HG03139 (cell line): Measurements from ENCODE around the gene SHH.

Experiments
- ATAC-seq: cut with Tn5 transposase; IDR thresholded peaks from one replicate; pipeline ENCODE4 v1.9.1; 2021; ENCODE audit not compliant: unreplicated experiment

The SHH gene

DNA sequence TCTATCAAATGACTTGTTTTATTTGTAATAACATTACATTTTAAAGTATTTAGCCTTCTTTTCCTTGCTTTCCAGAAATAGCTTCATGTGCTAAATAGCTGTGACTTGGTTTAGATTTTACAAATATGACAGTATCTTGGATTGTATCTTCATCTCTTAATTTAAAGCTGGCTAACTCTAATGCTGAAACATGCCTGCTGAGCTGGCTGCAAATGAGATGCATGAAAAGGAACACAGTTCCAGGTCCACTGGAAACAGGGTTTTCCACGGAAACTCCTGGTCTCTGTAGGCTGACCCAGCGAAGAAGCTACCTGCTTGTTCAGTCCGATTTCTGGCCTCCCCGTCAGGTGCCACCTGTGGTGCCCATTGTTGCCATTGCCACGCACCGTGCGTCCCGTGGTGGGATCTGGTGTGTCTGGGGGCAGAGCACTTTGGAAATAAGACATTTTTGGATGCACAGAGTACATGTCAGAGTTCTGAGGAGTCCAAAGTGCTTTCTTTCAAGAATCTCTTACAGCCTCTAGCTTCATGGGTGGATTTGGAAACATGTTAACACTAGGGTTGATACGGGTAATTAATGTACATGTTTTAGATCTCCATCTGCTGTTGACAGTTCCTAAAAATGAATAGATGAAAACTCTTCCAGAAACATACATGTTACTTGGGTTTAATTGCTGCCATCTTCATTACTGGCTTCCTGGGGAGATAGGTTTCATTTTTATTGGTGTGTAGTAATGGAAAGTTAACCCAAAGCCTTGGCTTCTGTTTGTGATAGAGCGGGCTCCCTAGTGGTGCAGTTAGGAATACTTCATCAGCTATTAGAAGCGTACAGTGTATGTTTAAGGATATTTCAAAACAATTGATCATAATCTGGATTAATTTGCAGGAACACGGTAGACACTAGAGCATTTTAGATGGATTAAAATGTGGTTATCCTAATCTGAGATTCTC is 45.0 kb downstream of the SHH start:
- no peak for ATAC-seq

DNA sequence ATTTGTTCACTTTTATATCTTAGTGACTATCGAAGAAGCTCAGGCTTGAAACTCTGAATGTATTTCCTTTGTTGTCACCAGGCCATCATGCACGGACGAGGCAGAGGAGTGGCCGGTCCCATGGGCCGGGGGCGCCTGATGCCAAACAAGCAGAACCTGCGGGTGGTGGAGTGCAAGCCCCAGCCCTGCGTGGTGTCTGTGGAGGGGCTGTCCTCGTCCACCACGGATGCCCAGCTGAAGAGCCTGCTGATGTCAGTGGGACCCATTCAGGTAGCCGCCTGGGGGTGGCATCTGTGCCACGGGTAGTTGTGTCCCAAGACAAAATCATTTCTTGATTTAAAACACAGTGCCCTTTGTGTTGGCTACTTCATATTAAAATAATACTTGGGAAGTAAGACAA is 45.9 kb downstream of the SHH start:
- no peak for ATAC-seq

- ATAC-seq = no peak
Observed at GRCh38 chr7:155765458-155765857, 46.8 kb downstream of the SHH start.

GRCh38 chr7:155764438-155764793 is 47.8 kb downstream of the SHH start:
- ATAC-seq = peak; percentile 48

DNA sequence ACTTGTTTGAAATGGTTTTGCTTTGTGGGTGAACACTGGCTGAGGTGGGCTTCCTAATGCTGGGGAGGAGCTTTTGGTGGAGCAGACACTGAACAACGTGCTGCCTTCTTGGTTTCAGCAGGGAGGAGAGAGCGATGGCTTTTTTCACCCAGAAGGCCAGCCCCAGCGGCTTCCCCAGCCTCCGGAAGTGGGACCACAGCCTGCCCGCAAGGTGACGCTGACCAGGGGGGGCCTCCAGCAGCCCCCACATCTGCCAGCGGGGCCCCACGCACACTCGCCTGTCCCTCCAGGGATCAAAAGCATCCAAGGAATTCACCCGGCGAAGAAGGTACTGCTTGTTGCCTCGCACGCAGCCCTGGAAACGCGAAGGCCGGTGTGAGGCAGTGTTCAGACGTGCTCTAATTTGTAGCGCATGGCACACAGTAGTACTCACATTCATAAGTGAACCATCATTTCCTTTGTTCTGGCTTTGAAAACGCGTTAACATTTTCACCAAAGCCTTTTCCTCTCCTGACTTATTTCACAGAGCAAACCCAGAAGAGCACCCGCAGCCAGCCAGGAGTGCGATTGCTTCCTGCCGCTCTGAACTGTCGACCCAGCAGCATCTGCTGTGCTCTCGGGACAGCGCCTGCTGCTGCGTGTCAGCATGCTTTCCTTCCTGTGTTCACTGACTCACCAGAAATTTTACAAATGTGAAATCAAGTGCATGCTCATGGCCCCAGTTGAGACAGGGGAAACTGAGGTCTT is 48.4 kb downstream of the SHH start:
- peak; percentile 61 for ATAC-seq

GRCh38 chr7:155763122-155763521 is 49.1 kb downstream of the SHH start:
- ATAC-seq = no peak

DNA sequence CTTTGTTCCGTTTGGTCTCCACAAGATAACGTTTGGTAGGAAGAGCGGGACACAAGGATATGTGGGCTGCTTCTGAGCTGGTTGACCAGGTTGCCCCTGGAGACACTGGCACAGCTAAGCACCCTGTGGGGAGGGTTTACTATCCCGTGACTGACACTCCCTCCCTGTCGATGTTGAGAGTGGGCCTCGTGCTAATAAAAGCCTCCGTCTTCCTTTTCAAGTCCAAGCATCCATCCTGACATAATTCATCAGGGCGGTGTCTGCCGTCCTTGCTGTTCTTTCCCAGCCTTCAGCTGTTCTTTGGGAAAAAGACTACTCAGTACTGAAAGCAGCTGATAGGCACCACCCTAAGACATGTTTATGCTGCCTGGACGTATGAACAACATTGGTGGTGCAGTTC is 49.6 kb downstream of the SHH start:
- ATAC-seq = no peak

GRCh38 chr7:155762036-155762435 is 50.2 kb downstream of the SHH start:
- ATAC-seq = no peak

- no peak for ATAC-seq
Observed at GRCh38 chr7:155761162-155761561, 51.1 kb downstream of the SHH start.

DNA sequence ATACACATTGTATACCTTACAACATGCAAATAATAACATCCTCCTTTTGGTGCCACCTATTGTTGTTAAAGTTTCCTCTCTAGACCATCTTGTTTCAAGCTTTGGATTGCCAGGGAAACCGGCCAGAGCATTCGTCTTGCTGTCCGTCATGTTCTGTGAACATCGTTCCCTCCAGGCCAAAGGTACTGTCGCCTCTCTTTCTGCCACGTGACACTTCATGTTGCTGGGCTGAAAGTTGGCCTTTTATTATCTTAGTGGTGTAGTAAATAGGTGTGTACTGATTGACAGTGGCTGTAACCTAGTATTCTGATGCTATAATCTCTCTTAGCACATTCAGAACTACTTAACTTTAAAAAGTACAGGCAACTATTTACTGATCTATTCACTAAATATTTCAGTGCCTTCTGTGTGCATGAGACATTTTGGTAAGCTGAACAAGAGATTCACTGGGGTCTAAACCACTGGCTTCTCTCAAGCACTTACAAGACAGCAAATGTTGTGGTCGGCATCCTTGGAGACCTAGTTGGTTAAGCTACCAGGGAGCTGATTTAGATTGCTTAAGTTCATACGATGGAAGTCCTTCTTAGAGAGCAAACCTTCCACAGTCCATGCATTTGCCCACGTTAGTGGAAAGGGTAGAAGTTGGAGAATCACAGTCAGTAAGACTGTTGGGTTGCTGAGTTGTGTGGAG is 52.4 kb downstream of the SHH start:
- ATAC-seq = no peak

- no peak for ATAC-seq
Observed at GRCh38 chr7:155758348-155758747, 53.9 kb downstream of the SHH start.

GRCh38 chr7:155756322-155756721 is 55.9 kb downstream of the SHH start:
- no peak for ATAC-seq

GRCh38 chr7:155755026-155755425 is 57.2 kb downstream of the SHH start:
- no peak for ATAC-seq

- ATAC-seq = no peak
Observed at GRCh38 chr7:155754165-155754564, 58.1 kb downstream of the SHH start.

DNA sequence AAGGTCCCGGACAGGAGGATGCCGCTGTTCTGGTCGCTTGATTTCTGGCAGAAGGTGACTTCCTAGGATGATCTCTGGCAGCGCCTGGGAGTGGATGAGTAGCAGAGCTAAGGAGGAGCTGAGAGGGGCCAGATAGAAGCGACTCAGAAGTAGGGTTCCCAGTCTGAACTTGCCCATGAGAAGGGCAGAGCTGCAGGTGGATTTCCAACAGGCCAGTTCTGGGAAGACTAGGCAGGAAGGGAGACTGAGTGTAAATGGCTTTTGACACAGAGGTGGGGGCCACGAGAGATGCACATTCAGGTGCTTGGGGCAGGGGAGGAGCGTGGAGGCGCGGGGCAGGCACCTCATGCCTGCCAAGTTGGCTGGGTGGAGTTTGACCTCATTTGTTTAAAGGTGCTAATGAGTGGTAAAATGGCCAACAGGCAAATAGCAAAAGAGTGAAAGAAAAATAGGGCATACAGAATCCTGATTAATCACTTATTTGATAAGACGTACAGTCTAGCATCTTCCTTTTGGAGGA is 58.8 kb downstream of the SHH start:
- ATAC-seq = peak; percentile 8

- peak; percentile 54 for ATAC-seq
Observed at GRCh38 chr7:155752756-155753445, 59.4 kb downstream of the SHH start.

DNA sequence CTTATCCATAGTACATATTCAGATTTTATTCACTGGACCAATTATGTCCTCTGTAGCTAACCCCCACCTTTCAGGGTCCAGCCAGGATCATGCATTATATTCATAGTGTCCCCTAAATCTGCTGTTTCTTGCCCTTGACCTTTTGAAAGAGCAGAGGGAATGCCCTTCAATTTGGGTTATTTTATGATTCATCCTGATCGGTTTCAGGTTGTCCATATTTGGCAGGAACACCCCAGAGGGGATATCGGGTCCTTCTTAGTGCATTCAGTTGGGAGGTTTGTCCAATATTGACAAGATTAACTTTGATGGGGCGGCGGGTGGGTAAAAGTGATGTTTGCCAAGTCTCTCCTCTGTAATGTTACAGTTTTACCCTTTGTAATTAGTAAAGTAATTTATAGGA is 60.9 kb downstream of the SHH start:
- no peak for ATAC-seq

GRCh38 chr7:155750255-155751125 is 61.8 kb downstream of the SHH start:
- ATAC-seq = no peak
